A673 (cell line): ENCODE data around the gene DNAJB6.

Experiments
- CTCF ChIP-seq: fragments of 300-800, 200-600 bp; sonication (generic); conservative IDR thresholded peaks from 2 replicates; pipeline ENCODE4 v1.5.1; 2017; ENCODE audit warnings: low read depth, mild to moderate bottlenecking, antibody characterized with exemption, low read length, moderate library complexity, mixed read lengths
- EZH2 ChIP-seq: fragments of 200-600 bp; sonication (generic); IDR thresholded peaks from 2 replicates; pipeline ENCODE4 v1.6.1; 2017; ENCODE audit warnings: borderline replicate concordance, low read depth, mild to moderate bottlenecking, mixed read lengths, antibody characterized with exemption, low read length; ENCODE audit not compliant: poor library complexity, severe bottlenecking

GRCh38 chr7:157429680-157430224, 92.9 kb downstream of the DNAJB6 start:
- no peak for TF ChIP-seq EZH2
- TF ChIP-seq CTCF, result no peak
